ENCODE results near the gene PHF21B.

DNA sequence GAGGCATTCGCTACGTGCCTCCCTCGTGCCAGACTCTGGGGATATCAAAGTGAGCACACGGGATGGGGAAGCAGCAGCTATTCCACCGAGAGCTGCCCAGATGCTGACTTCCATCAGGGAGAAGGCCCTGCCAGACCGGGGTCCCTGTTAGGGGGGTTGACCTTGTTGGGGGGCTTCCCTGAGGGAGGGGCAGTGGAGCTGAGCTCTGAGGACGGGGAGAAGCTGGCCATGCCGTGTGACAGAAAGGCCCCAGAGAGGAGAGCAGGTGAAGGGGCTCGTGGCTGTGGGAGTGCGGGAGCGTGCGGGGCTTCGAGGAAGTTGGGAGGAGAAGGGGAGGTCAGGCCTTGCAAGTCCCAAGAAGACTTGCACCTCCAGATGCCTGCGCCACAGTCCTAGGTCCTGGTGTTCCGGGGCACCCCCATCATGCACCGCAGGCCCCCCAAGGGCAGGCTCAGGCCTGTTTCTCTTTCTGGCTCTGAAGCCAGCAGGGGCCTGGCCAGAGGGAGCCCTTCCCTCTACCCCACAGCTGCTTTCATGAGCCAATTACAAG lies 163.0 kb downstream of the PHF21B start:
- TF ChIP-seq CREB1 (CRISPR knock-in tag; IDR thresholded peaks at IDR 0.05; ENCODE audit: low read depth): no peak
- TF ChIP-seq, protein P1, sequence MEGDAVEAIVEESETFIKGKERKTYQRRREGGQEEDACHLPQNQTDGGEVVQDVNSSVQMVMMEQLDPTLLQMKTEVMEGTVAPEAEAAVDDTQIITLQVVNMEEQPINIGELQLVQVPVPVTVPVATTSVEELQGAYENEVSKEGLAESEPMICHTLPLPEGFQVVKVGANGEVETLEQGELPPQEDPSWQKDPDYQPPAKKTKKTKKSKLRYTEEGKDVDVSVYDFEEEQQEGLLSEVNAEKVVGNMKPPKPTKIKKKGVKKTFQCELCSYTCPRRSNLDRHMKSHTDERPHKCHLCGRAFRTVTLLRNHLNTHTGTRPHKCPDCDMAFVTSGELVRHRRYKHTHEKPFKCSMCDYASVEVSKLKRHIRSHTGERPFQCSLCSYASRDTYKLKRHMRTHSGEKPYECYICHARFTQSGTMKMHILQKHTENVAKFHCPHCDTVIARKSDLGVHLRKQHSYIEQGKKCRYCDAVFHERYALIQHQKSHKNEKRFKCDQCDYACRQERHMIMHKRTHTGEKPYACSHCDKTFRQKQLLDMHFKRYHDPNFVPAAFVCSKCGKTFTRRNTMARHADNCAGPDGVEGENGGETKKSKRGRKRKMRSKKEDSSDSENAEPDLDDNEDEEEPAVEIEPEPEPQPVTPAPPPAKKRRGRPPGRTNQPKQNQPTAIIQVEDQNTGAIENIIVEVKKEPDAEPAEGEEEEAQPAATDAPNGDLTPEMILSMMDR (conservative IDR thresholded peaks at IDR 0.05; ENCODE audit: low read depth in 2 of 2): no peak
- no peak for TF ChIP-seq POLR2AphosphoS5 (IDR thresholded peaks at IDR 0.05; ENCODE audit: low read depth)
- TF ChIP-seq EZH2 (IDR thresholded peaks at IDR 0.05; ENCODE audit: low read depth, unreplicated experiment): no peak
- no peak for TF ChIP-seq EZH2phosphoT487 (IDR thresholded peaks at IDR 0.05; ENCODE audit: unreplicated experiment)
- TF ChIP-seq, protein P2, sequence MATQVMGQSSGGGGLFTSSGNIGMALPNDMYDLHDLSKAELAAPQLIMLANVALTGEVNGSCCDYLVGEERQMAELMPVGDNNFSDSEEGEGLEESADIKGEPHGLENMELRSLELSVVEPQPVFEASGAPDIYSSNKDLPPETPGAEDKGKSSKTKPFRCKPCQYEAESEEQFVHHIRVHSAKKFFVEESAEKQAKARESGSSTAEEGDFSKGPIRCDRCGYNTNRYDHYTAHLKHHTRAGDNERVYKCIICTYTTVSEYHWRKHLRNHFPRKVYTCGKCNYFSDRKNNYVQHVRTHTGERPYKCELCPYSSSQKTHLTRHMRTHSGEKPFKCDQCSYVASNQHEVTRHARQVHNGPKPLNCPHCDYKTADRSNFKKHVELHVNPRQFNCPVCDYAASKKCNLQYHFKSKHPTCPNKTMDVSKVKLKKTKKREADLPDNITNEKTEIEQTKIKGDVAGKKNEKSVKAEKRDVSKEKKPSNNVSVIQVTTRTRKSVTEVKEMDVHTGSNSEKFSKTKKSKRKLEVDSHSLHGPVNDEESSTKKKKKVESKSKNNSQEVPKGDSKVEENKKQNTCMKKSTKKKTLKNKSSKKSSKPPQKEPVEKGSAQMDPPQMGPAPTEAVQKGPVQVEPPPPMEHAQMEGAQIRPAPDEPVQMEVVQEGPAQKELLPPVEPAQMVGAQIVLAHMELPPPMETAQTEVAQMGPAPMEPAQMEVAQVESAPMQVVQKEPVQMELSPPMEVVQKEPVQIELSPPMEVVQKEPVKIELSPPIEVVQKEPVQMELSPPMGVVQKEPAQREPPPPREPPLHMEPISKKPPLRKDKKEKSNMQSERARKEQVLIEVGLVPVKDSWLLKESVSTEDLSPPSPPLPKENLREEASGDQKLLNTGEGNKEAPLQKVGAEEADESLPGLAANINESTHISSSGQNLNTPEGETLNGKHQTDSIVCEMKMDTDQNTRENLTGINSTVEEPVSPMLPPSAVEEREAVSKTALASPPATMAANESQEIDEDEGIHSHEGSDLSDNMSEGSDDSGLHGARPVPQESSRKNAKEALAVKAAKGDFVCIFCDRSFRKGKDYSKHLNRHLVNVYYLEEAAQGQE (IDR thresholded peaks at IDR 0.05; ENCODE audit: unreplicated experiment): no peak
- TF ChIP-seq JUNB (IDR thresholded peaks at IDR 0.05; ENCODE audit: unreplicated experiment): no peak
- TF ChIP-seq, protein P3, sequence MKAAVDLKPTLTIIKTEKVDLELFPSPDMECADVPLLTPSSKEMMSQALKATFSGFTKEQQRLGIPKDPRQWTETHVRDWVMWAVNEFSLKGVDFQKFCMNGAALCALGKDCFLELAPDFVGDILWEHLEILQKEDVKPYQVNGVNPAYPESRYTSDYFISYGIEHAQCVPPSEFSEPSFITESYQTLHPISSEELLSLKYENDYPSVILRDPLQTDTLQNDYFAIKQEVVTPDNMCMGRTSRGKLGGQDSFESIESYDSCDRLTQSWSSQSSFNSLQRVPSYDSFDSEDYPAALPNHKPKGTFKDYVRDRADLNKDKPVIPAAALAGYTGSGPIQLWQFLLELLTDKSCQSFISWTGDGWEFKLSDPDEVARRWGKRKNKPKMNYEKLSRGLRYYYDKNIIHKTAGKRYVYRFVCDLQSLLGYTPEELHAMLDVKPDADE (IDR thresholded peaks at IDR 0.05): no peak
- no peak for TF ChIP-seq STAT1 (IDR thresholded peaks at IDR 0.05; ENCODE audit: unreplicated experiment)
- TF ChIP-seq NANOG (IDR thresholded peaks at IDR 0.05; ENCODE audit: borderline replicate concordance): no peak
- TF ChIP-seq ZNF331 (CRISPR knock-in tag; IDR thresholded peaks at IDR 0.05; ENCODE audit: low read depth): no peak
